Erythroblast (primary cell): ENCODE measurements around the gene NHLRC4.

ENCODE experiments used
- GATA1 ChIP-seq: IDR thresholded peaks from 2 replicates; pipeline ENCODE4 v1.6.1; 2011; ENCODE audit warnings: low read depth, mild to moderate bottlenecking, control low read depth, low read length, moderate library complexity
- POLR2A ChIP-seq: IDR thresholded peaks from 2 replicates; pipeline ENCODE4 v1.6.1; 2011; ENCODE audit warnings: mild to moderate bottlenecking, low read length

DNA sequence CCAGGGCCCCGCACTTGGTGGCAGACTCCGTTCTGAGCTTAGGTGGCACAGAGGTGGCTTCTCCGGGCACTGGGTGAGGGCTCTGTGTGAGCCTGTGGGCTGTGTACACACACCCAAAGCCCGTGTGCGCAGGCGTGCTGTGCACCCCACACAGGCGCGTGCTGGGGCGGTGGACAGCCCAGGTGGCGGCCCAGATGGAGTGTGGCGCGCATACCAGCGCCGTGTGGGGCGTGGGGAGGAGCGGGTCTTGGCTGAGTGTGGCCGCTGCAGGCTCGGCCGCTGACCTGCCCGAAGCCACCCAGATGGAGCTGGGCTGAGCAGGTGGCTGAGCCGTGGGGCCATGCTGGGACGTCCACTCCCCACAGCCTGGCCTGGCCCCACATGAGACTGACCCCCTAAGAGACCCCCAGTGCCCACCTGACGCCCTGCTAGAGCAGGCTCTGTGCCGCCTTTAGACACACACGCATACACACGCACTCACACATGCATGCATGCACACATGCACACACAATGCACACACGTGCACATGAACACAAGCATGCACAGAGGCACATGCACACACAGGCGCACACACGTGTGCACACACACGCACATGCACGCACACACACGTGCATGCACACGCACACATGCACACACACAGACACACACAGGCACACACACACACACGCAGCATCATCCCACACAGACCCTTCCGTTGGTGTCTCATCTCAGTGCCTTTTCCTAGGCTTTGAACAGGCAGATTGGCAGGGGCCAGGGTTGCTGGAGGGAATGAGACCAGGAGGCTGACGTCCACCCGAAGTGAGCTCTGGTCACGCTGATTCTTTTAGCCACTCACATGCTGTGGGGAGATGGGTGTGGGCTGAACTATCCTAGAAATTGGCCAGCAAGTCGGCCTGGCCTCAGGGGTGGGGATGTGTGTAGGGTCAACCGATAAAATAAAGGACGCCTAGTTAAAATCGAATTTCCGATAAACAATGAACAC is 4.6 kb upstream of the NHLRC4 start:
- TF ChIP-seq POLR2A: no peak
- no peak for TF ChIP-seq GATA1
